ENCODE measurements around the gene UBASH3A. TPM values are rescaled to one million over a fixed set of nuclear protein-coding genes. Genes with fewer than 3 reads are reported as not detected.

The UBASH3A gene
- total RNA-seq, 1 donor from 2014 or later: 2.0 TPM

DNA sequence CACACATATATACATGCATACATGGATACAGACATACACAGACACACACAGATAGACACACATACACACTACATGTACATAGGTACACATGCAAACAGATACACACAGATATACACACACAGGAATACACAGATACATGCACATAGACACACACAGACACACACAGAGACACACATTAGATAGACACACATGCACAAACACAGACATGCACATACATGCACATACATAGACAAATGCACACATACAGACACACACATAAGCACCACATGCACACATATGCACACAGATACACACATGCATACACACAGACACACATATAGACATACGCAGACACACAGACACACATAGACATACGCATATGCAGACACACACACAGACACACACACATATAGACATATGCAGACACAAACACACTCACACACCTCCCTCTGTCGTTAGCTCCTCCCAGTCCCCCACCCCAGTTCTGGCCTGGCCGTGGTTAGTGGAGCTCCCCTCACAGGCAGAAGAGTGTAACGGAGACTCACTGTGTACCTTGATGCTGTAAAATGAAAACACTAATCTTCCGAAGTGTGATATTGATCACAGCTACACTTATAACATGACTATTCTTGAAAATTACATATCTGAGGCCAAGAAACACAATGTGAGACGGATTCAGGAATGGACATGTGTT is 7.6 kb downstream of the UBASH3A start:
- no peak for DNase-seq (ENCODE audit: low spot score)

GRCh38 chr21:42411891-42412635 is 8.4 kb downstream of the UBASH3A start:
- DNase-seq (ENCODE audit: low spot score): no peak

DNA sequence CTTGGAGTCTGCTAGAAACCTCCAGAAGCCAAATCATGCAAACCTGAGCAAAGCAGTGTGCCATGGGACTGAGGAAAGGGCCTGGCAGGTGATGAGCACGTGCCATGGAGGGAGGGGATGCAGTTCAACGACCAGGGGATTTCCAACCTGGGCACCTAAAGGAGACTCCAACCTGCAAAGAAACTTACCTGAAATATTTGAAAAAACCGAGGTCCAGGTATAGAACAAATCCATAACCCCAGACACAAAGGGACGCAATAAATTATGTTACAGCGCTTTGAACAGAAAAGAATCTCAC is 8.9 kb downstream of the UBASH3A start:
- DNase-seq (ENCODE audit: low spot score): no peak

DNA sequence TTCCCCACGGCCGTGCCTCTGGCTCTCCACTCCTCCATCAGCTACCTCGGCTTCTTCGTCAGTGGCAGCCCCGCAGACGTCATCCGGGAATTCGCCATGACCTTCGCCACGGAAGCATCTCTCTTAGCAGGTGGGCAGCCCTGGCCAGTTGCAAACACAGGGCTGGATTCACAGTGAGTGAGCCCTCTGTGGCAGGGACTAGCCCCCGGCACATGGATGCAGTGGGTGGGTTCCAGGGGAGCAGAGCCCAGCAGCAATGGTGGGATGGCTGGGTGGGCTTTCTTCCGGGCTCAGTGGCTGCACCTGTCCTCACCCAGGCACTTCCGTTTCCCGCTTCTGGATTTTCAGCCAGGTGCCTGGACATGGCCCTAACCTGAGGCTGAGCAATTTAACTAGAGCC is 9.4 kb downstream of the UBASH3A start:
- DNase-seq (ENCODE audit: low spot score): no peak

GRCh38 chr21:42413500-42413899 is 9.8 kb downstream of the UBASH3A start:
- no peak for DNase-seq (ENCODE audit: low spot score)

- no peak for DNase-seq (ENCODE audit: low spot score)
Observed at GRCh38 chr21:42414066-42414465, 10.4 kb downstream of the UBASH3A start.

DNA sequence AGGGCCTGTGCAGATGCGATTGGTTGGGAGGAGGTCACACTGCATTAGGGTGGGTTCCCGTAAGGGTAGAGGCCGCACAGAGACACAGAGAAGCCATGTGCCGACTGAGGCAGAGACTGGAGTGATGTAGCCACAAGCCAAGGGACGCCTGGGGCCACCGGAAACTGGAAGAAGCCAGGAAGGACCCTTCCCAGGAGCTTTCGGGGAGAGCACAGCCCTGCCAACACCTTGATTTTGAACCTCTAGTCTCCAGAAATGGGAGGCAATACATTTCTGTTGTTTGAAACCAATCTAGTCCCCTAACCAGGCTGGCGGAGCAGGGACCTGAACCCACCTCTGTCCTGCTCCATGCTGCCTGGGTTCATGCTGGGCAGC is 10.8 kb downstream of the UBASH3A start:
- no peak for DNase-seq (ENCODE audit: low spot score)

GRCh38 chr21:42414928-42415769 is 11.4 kb downstream of the UBASH3A start:
- DNase-seq (ENCODE audit: low spot score): peak; percentile 36

GRCh38 chr21:42417533-42417932 is 13.8 kb downstream of the UBASH3A start:
- DNase-seq (ENCODE audit: low spot score): no peak

DNA sequence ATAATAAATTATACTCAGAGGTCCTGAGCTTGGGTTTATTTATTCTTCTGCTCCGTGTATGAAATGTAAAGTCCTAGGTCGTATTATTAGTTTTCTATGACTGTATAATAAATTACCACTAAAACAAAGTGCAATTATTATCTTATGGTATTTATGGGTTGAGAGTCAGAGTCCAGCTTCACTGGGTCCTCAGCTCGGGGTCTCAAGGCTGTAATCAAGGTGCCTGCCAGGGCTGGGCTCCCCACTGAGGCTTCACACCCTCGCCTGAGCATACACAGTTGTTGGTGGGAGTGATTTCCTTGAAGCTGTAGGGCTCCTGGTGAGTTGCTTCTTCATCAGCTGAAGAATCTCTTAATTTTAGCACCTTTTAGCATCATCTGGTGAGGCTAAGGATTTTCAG is 15.2 kb downstream of the UBASH3A start:
- no peak for DNase-seq (ENCODE audit: low spot score)

DNA sequence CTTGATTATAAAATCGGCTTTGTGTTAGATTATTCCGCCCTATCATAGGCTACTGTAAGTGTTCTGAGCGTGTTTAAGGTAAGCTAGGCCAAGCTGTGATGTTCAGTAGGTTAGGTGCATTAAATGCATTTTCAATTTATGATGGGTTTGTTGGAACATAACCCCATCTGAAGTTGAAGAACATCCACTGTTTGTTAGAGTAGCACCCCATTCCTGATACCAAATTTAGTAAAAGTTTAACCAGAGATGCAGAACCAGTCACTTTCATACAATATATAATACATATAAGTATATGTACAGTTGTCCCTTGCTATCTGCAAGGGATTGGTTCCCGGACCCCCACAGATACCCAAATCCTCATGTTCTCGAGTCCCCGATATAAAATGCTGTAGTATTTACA is 16.1 kb downstream of the UBASH3A start:
- no peak for DNase-seq (ENCODE audit: low spot score)

DNA sequence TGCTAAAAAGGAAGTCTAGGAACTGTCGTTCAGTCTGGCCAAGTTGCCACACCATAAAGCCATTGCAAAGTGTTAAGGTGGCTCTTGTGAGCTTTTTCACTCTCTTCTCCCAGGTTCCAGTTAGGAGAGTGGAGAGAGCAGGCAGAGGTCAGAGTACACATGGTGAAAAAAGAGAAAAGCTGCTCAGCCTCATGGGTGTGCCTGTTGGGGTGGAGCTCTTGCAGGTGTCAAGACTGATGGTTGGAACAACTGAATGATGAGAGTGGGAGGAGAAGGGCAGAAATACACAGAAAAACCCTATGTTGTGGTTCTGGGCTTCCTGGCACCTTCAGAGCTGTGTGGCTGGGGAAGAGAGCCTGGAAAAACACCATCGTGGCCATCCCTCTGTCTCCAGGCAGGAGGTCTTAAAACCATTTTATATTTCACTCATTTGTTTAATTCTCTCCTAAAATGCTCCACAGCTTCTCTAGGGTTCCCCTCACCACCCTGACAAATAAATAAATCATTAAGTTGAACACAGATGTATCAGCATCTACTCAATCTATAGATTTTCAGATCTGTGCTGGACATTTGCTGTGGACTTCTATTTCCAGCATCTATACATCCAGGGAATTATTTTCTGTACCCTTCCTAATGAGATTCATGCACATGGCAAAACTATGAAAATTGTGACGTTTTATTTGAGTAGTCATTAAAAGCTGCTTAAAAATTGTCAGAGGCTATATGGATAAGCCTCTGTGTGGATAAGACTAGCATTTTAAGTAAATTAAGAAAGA is 17.5 kb downstream of the UBASH3A start:
- no peak for DNase-seq (ENCODE audit: low spot score)

DNA sequence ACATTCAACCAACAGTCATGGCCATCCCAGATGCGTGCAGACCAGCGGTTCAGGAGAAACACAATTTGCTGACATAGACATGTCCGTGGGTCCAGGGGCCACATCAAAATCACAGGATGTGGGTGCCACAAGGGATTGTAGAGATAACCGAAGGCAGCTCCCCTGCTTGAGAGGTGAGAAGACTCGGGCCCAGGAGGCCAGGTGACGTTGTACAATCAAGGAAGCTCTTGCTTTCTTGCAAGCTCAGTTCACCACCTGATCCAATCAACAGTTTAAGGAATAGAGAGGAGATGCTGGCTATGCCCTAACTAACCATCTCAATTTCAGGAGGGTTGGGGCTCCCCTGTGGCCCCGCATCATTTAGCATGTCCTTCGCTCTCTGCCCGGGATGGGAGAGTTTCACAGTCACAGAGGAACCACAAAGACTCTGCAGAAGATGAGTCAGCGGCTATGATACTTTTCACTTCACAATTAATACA is 19.5 kb downstream of the UBASH3A start:
- no peak for DNase-seq (ENCODE audit: low spot score)

DNA sequence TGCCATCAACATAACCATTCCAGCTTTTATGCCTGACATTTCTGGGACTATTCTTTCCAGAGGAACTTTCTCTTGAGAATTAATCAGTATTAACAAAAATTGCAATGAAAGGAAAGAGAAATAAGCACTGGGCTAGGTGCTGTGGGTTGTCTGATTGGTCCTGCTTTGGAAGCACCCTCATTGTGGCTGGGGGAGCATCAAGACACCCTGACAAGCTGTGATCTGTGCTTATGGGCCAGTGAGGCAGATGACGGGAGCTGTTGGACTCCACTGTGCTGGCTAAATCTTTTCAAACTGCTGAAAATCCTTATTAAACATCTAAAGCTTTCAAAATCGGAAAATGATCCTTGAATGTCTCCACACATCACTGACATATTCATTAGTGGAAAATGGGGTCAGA is 20.0 kb downstream of the UBASH3A start:
- no peak for DNase-seq (ENCODE audit: low spot score)

- DNase-seq (ENCODE audit: low spot score): no peak
Observed at GRCh38 chr21:42424914-42425541, 21.3 kb downstream of the UBASH3A start.

DNA sequence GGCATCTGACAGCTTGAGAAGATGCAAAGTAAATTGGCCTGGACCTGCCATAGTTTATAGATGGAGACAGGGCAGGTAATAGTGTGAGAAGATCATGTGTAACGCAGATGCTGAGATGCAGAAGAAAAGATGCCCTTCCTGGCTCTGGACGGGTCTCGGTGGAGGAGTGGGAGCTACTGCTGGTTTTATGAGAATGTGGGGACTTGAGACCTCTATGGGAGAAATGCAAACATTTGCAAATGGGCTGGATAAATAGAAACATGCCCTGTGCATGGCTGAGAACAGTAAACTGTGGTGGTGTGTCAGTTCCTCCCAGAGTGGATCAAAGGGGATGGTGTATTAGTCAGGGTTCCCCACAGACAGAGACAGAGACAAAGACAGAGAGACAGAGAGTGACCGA is 21.9 kb downstream of the UBASH3A start:
- no peak for DNase-seq (ENCODE audit: low spot score)

GRCh38 chr21:42426424-42426823 is 22.7 kb downstream of the UBASH3A start:
- no peak for DNase-seq (ENCODE audit: low spot score)

GRCh38 chr21:42426876-42427480 is 23.3 kb downstream of the UBASH3A start:
- DNase-seq (ENCODE audit: low spot score): no peak

GRCh38 chr21:42427809-42428419 is 24.2 kb downstream of the UBASH3A start:
- DNase-seq (ENCODE audit: low spot score): no peak

- DNase-seq (ENCODE audit: low spot score): no peak
Observed at GRCh38 chr21:42429021-42429420, 25.3 kb downstream of the UBASH3A start.

DNA sequence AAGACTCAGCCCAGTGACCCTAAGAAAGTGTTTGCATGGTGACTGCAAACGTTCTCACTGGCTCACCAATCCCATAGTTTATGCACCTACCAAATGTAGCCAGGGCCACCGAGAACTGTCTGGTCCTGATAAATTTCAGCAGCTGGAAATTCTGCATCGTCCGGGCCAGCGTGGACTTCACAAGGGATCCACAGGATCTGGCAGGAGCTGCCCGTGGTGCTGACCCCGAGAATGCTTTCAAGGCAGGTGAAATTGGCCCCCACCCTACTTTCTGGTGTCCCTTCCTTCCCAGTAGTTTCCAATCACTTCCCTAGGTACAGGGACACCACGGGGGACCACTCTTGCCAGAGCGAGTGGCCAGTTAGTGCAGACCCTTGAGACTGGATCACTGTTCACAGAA is 26.2 kb downstream of the UBASH3A start:
- no peak for DNase-seq (ENCODE audit: low spot score)
